GM21717 (cell line): ENCODE measurements around the gene MPP2.
"Not testable (repeated sequence)": the region's sequence is repeated elsewhere in the genome, so short reads cannot be mapped to it uniquely, and the experiment has no call there.

ENCODE experiments used
- ATAC-seq: cut with Tn5 transposase; IDR thresholded peaks from one replicate; pipeline ENCODE4 v1.9.1; 2021; ENCODE audit warnings: mild to moderate bottlenecking, moderate library complexity; ENCODE audit not compliant: unreplicated experiment

MPP2 gene

GRCh38 chr17:43877451-43878155, 29.7 kb downstream of the MPP2 start:
- no peak for ATAC-seq

GRCh38 chr17:43877031-43877430, 30.3 kb downstream of the MPP2 start:
- ATAC-seq: no peak

- ATAC-seq: no peak
Measured at GRCh38 chr17:43875476-43876147, 31.7 kb downstream of the MPP2 start.

GRCh38 chr17:43874293-43874692, 33.0 kb downstream of the MPP2 start:
- no peak for ATAC-seq

- no peak for ATAC-seq
Measured at GRCh38 chr17:43873815-43874214, 33.5 kb downstream of the MPP2 start.

- no peak for ATAC-seq
Measured at GRCh38 chr17:43873091-43873490, 34.2 kb downstream of the MPP2 start.

GRCh38 chr17:43871946-43872690, 35.2 kb downstream of the MPP2 start:
- no peak for ATAC-seq

GRCh38 chr17:43869031-43869430, 38.3 kb downstream of the MPP2 start:
- ATAC-seq: not testable (repeated sequence)

- ATAC-seq: no peak
Measured at GRCh38 chr17:43868226-43868994, 38.9 kb downstream of the MPP2 start.

- no peak for ATAC-seq
Measured at GRCh38 chr17:43864161-43864984, 43.0 kb downstream of the MPP2 start.

GRCh38 chr17:43861960-43862359, 45.4 kb downstream of the MPP2 start:
- no peak for ATAC-seq

GRCh38 chr17:43860927-43861622, 46.3 kb downstream of the MPP2 start:
- no peak for ATAC-seq

- no peak for ATAC-seq
Measured at GRCh38 chr17:43860077-43860725, 47.1 kb downstream of the MPP2 start.

GRCh38 chr17:43857957-43858600, 49.3 kb downstream of the MPP2 start:
- no peak for ATAC-seq

- no peak for ATAC-seq
Measured at GRCh38 chr17:43857141-43857540, 50.2 kb downstream of the MPP2 start.

GRCh38 chr17:43856141-43856540, 51.2 kb downstream of the MPP2 start:
- no peak for ATAC-seq

- ATAC-seq: no peak
Measured at GRCh38 chr17:43855061-43855460, 52.3 kb downstream of the MPP2 start.

- ATAC-seq: no peak
Measured at GRCh38 chr17:43854498-43854897, 52.8 kb downstream of the MPP2 start.

- ATAC-seq: no peak
Measured at GRCh38 chr17:43853546-43853945, 53.8 kb downstream of the MPP2 start.
